Gastrocnemius medialis (tissue), 4 donors: ENCODE results near the gene TEX55. TPM values are rescaled to one million over a fixed set of nuclear protein-coding genes. Genes with fewer than 3 reads are reported as not detected.

Experiments
- ATAC-seq, 2 donors: fragments of 150-250 bp; one replicate each; pipeline ENCODE4 v1.9.1; 2016
- DNase-seq, 2 donors: peaks; one replicate each; pipeline ENCODE4 v3.0.0-alpha.2; 2019
- H3K27ac ChIP-seq, 4 donors: fragments of 200-600 bp; sonication (generic); 1 replicate in 1 of 4; 2 replicates in 3 of 4; pipeline ENCODE4 v1.5.1; 2016 to 2018; ENCODE audit warnings: mild to moderate bottlenecking in 2 of 4, moderate library complexity in 1 of 4
- H3K27me3 ChIP-seq, 3 donors: fragments of 200-600 bp; sonication (generic) in 2 of 3; 1 replicate in 1 of 3; 2 replicates in 2 of 3; pipeline versions ENCODE4 v1.5.1 to v1.6.0; 2016 to 2019; ENCODE audit warnings: mild to moderate bottlenecking in 1 of 3, moderate library complexity in 1 of 3
- H3K36me3 ChIP-seq, 2 donors: fragments of 200-600 bp; sonication (generic) in 1 of 2; one replicate each; pipeline ENCODE4 v1.5.1; 2017 to 2018
- H3K4me1 ChIP-seq, 2 donors: fragments of 200-600 bp; sonication (generic) in 1 of 2; one replicate each; pipeline ENCODE4 v1.5.1; 2016 to 2017; ENCODE audit warnings: mild to moderate bottlenecking in 2 of 2
- H3K4me3 ChIP-seq, 4 donors: fragments of 200-600 bp; sonication (generic) in 3 of 4; 1 replicate in 1 of 4; 2 replicates in 3 of 4; pipeline ENCODE4 v1.5.1; 2016 to 2019; ENCODE audit warnings: mild to moderate bottlenecking in 2 of 4
- H3K9me3 ChIP-seq, 3 donors: fragments of 200-600 bp; sonication (generic) in 2 of 3; 1 replicate in 1 of 3; 2 replicates in 2 of 3; pipeline ENCODE4 v1.5.1; 2016 to 2019
- CTCF ChIP-seq, 5 experiments: fragments of 450-650 bp in 3 of 5; fragments of 200-600 bp in 2 of 5; sonication (generic) in 2 of 5; IDR thresholded peaks in 4 of 5; conservative IDR thresholded peaks in 1 of 5; 1 replicate in 4 of 5; 2 replicates in 1 of 5; pipeline ENCODE4 v1.5.1; 2016 to 2019; ENCODE audit warnings: antibody characterized with exemption in 5 of 5, mild to moderate bottlenecking in 3 of 5, moderate library complexity in 3 of 5
- POLR2A ChIP-seq, 2 donors: fragments of 450-650 bp; IDR thresholded peaks; one replicate each; pipeline ENCODE4 v1.6.1; 2017; ENCODE audit warnings: antibody characterized with exemption in 2 of 2, mild to moderate bottlenecking in 2 of 2, moderate library complexity in 2 of 2
- in situ Hi-C, 4 donors: fragments of 200-750 bp; cut with MboI; loops; one replicate each; pipeline versions ENCODE4 v1.15.0 to v1.8.0; 2017; ENCODE audit warnings: low sequenced_read_pairs in 4 of 4
- intact Hi-C: fragments of 100-400 bp; cut with DNase I; formaldehyde crosslinking; loops from one replicate; pipeline ENCODE4 v1.15.1; 2023; ENCODE audit warnings: low total_unique reads
- total RNA-seq, 4 donors: library from RNA; depleted of rRNA; stranded (reverse); fragments of >200 nt; gene quantifications; one replicate each; pipeline versions ENCODE4 v1.1.0 to v1.2.3, GENCODE V29; 2016

Gene TEX55
- total RNA-seq, 4 donors from 2014 or later, result not detected

- Histone ChIP-seq H3K27ac (no peak overlapping the region), H3K4me1 (no peaks in the 10 kb centered on the region), H3K27me3 (no peaks in the 10 kb centered on the region), H3K36me3 (no peaks in the 10 kb centered on the region), H3K4me3 (no peak overlapping the region), H3K9me3 (no peaks in the 10 kb centered on the region)
- ATAC-seq, result no peak
- in situ Hi-C loops, result no loop called here
- TF ChIP-seq POLR2A (IDR thresholded peaks at IDR 0.05), result no peak
- TF ChIP-seq CTCF (IDR thresholded peaks at IDR 0.05 in 4 of 5, conservative IDR thresholded peaks at IDR 0.05 in 1 of 5), result no peak
- DNase-seq, result no peak
- intact Hi-C loops, result no loop called here
Measured at GRCh38 chr3:119146578-119147375, 812 bp downstream of the TEX55 start.

- ATAC-seq, result no peak
- TF ChIP-seq CTCF (IDR thresholded peaks at IDR 0.05 in 4 of 5, conservative IDR thresholded peaks at IDR 0.05 in 1 of 5) (no peak), POLR2A (IDR thresholded peaks at IDR 0.05) (no peak)
- Histone ChIP-seq H3K9me3 (no peaks in the 10 kb centered on the region), H3K4me1 (no peaks in the 10 kb centered on the region), H3K4me3 (no peak overlapping the region), H3K27me3 (no peaks in the 10 kb centered on the region), H3K27ac (no peak overlapping the region), H3K36me3 (no peaks in the 10 kb centered on the region)
- in situ Hi-C loops (no loop called here), intact Hi-C loops (no loop called here)
- no peak for DNase-seq
Measured at GRCh38 chr3:119147494-119147893, 1.5 kb downstream of the TEX55 start.

- Histone ChIP-seq H3K4me1 (no peaks in the 10 kb centered on the region), H3K9me3 (no peaks in the 10 kb centered on the region), H3K27me3 (no peaks in the 10 kb centered on the region), H3K27ac (no peak overlapping the region), H3K4me3 (no peak overlapping the region), H3K36me3 (no peaks in the 10 kb centered on the region)
- DNase-seq (no peak), ATAC-seq (no peak)
- intact Hi-C loops, result no loop called here
- in situ Hi-C loops, result no loop called here
- TF ChIP-seq POLR2A (IDR thresholded peaks at IDR 0.05), result no peak
- no peak for TF ChIP-seq CTCF (IDR thresholded peaks at IDR 0.05 in 4 of 5, conservative IDR thresholded peaks at IDR 0.05 in 1 of 5)
Measured at GRCh38 chr3:119148493-119149180, 2.7 kb downstream of the TEX55 start.

GRCh38 chr3:119149484-119149883 is 3.5 kb downstream of the TEX55 start:
- DNase-seq (no peak), ATAC-seq (no peak)
- no peak overlapping the region for H3K27ac ChIP-seq
- no peak overlapping the region for H3K4me3 ChIP-seq
- no peaks in the 10 kb centered on the region for H3K27me3 ChIP-seq
- no peaks in the 10 kb centered on the region for H3K36me3 ChIP-seq
- no peaks in the 10 kb centered on the region for H3K4me1 ChIP-seq
- TF ChIP-seq POLR2A (IDR thresholded peaks at IDR 0.05), result no peak
- no peak for TF ChIP-seq CTCF (IDR thresholded peaks at IDR 0.05 in 4 of 5, conservative IDR thresholded peaks at IDR 0.05 in 1 of 5)
- intact Hi-C loops (no loop called here), in situ Hi-C loops (no loop called here)
- peaks cover 0 to 6% (median 0%) of the 10 kb centered on the region in 3 donors for H3K9me3 ChIP-seq
